MM.1S (cell line): Measurements from ENCODE around the gene DLL4.
A peak's percentile ranks its signal among the peaks of the same experiment; 100 is the strongest.

Experiments used
- DNase-seq: peaks from one replicate; pipeline ENCODE4 v3.0.0-alpha.2; 2015
- H2AFZ ChIP-seq: fragments of 300-600 bp; sonication (generic); 2 replicates; pipeline ENCODE4 v1.6.0; 2016; ENCODE audit warnings: antibody characterized with exemption, low read length
- H3F3A ChIP-seq: fragments of 300-600 bp; sonication (generic); 2 replicates; pipeline ENCODE4 v1.6.1; 2016; ENCODE audit warnings: mild to moderate bottlenecking, antibody characterized with exemption, low read length, moderate library complexity, mixed read lengths; ENCODE audit not compliant: insufficient read depth
- H3K27ac ChIP-seq: fragments of 300-600 bp; sonication (generic); 2 replicates; pipeline ENCODE4 v1.5.1; 2016; ENCODE audit warnings: mild to moderate bottlenecking, low read length
- H3K27me3 ChIP-seq: fragments of 300-600 bp; sonication (generic); replicated peaks from 2 replicates; pipeline ENCODE4 v1.6.0; 2016; ENCODE audit warnings: low read length; ENCODE audit not compliant: insufficient read depth
- H3K36me3 ChIP-seq: fragments of 300-600 bp; sonication (generic); replicated peaks from 2 replicates; pipeline ENCODE4 v1.6.1; 2016; ENCODE audit warnings: mild to moderate bottlenecking, low read length, mixed read lengths; ENCODE audit not compliant: insufficient read depth
- H3K4me1 ChIP-seq: fragments of 300-600 bp; sonication (generic); 2 replicates; pipeline ENCODE4 v1.6.1; 2016; ENCODE audit warnings: low read length, mixed read lengths
- H3K4me2 ChIP-seq: fragments of 300-600 bp; sonication (generic); 2 replicates; pipeline ENCODE4 v1.6.0; 2016; ENCODE audit warnings: low read depth, low read length
- H3K4me3 ChIP-seq: fragments of 300-600 bp; sonication (generic); 2 replicates; pipeline ENCODE4 v1.5.1; 2016; ENCODE audit warnings: low read length, mixed read lengths
- H3K79me2 ChIP-seq: fragments of 300-600 bp; sonication (generic); 2 replicates; pipeline ENCODE4 v1.6.1; 2016; ENCODE audit warnings: mixed run types, low read length, mixed read lengths
- H3K9ac ChIP-seq: fragments of 300-600 bp; sonication (generic); 2 replicates; pipeline ENCODE4 v1.6.1; 2016; ENCODE audit warnings: low read length, mixed read lengths
- H3K9me2 ChIP-seq: fragments of 300-600 bp; sonication (generic); replicated peaks from 2 replicates; pipeline ENCODE4 v1.6.1; 2016; ENCODE audit warnings: mild to moderate bottlenecking, low read length, mixed read lengths; ENCODE audit not compliant: insufficient read depth
- H3K9me3 ChIP-seq: fragments of 300-600 bp; sonication (generic); replicated peaks from 2 replicates; pipeline ENCODE4 v1.6.1; 2016; ENCODE audit warnings: mild to moderate bottlenecking, low read length, mixed read lengths; ENCODE audit not compliant: insufficient read depth
- H4K20me1 ChIP-seq: fragments of 300-600 bp; sonication (generic); 2 replicates; pipeline ENCODE4 v1.6.1; 2016; ENCODE audit warnings: mild to moderate bottlenecking, low read length, moderate library complexity, mixed read lengths; ENCODE audit not compliant: insufficient read depth
- CTCF ChIP-seq: fragments of 300-600 bp; sonication (generic); IDR thresholded peaks from 2 replicates; pipeline ENCODE4 v1.5.1; 2016; ENCODE audit warnings: antibody characterized with exemption, low read length, mixed read lengths
- EZH2 ChIP-seq: fragments of 300-600 bp; sonication (generic); optimal IDR thresholded peaks from 2 replicates; pipeline ENCODE3; 2017; ENCODE audit warnings: low read depth, mild to moderate bottlenecking, antibody characterized with exemption, low read length, mixed read lengths
- EZH2phosphoT487 ChIP-seq: fragments of 300-600 bp; sonication (generic); IDR thresholded peaks from 2 replicates; pipeline ENCODE4 v1.6.1; 2018; ENCODE audit warnings: antibody characterized with exemption, low read length

The DLL4 gene

GRCh38 chr15:40892447-40893012 lies 36.6 kb upstream of the DLL4 start:
- H4K20me1 ChIP-seq: no peaks in the 10 kb centered on the region
- no peaks in the 10 kb centered on the region for H3K9me2 ChIP-seq
- no peak overlapping the region for H3K4me2 ChIP-seq
- H3K27me3 ChIP-seq: no peaks in the 10 kb centered on the region
- H3K9ac ChIP-seq: no peak overlapping the region
- no peaks in the 10 kb centered on the region for H3K9me3 ChIP-seq
- peaks cover 19% of the 10 kb centered on the region for H3K79me2 ChIP-seq
- no peak overlapping the region for H3K27ac ChIP-seq
- H3K4me3 ChIP-seq: no peak overlapping the region
- peaks cover 9% of the 10 kb centered on the region for H3F3A ChIP-seq
- peaks cover 25% of the 10 kb centered on the region for H3K4me1 ChIP-seq
- no peak for DNase-seq
- H3K36me3 ChIP-seq: no peaks in the 10 kb centered on the region
- TF ChIP-seq CTCF (no peak), EZH2 (no peak), EZH2phosphoT487 (no peak)
- no peak overlapping the region for H2AFZ ChIP-seq

GRCh38 chr15:40893019-40893670 lies 36.0 kb upstream of the DLL4 start:
- H3K27ac ChIP-seq: no peak overlapping the region
- H3K4me1 ChIP-seq: peaks cover 25% of the 10 kb centered on the region
- H3F3A ChIP-seq: peaks cover 9% of the 10 kb centered on the region
- peaks cover 19% of the 10 kb centered on the region for H3K79me2 ChIP-seq
- no peaks in the 10 kb centered on the region for H3K9me3 ChIP-seq
- H3K4me2 ChIP-seq: no peak overlapping the region; the same call in 1 of the 2 replicates
- no peaks in the 10 kb centered on the region for H3K27me3 ChIP-seq
- H2AFZ ChIP-seq: peak overlapping the region; percentile 97
- no peak for DNase-seq
- TF ChIP-seq EZH2 (no peak), EZH2phosphoT487 (no peak), CTCF (no peak)
- H3K4me3 ChIP-seq: no peak overlapping the region
- no peaks in the 10 kb centered on the region for H3K9me2 ChIP-seq
- no peak overlapping the region for H3K9ac ChIP-seq
- no peaks in the 10 kb centered on the region for H4K20me1 ChIP-seq
- H3K36me3 ChIP-seq: no peaks in the 10 kb centered on the region

- peak; percentile 98 for DNase-seq
- H3K79me2 ChIP-seq: peaks cover 21% of the 10 kb centered on the region
- H4K20me1 ChIP-seq: no peaks in the 10 kb centered on the region
- peak within 1 kb of the TSS; percentile 97 for H2AFZ ChIP-seq
- H3K27me3 ChIP-seq: no peaks in the 10 kb centered on the region
- peaks cover 25% of the 10 kb centered on the region for H3K4me1 ChIP-seq
- no peaks in the 10 kb centered on the region for H3K9me2 ChIP-seq
- peak within 1 kb of the TSS; percentile 75 for H3K4me2 ChIP-seq
- H3K4me3 ChIP-seq: peak within 1 kb of the TSS; percentile 81
- peaks cover 9% of the 10 kb centered on the region for H3F3A ChIP-seq
- TF ChIP-seq EZH2phosphoT487 (no peak), CTCF (peak; percentile 69)
- no peaks in the 10 kb centered on the region for H3K36me3 ChIP-seq
- H3K9me3 ChIP-seq: no peaks in the 10 kb centered on the region
- H3K27ac ChIP-seq: peak within 1 kb of the TSS; percentile 72
- H3K9ac ChIP-seq: peak within 1 kb of the TSS; percentile 89
Measured at GRCh38 chr15:40893733-40894680, 35.1 kb upstream of the DLL4 start, which contains the start of gene VPS18. Gene VPS18 (plus strand): TSS chr15:40894450. CDS start chr15:40894769, 319 bp downstream.
